Stimulated activated CD8-positive, alpha-beta memory T cell treated with anti-CD3 and anti-CD28 coated beads, Interleukin-4, amount 100 ng/mL, for 48 hours (primary cell): Measurements from ENCODE around the gene LRCOL1.
A peak's percentile ranks its signal among the peaks of the same experiment; 100 is the strongest.

Experiments
- DNase-seq: peaks from one replicate; pipeline ENCODE4 v3.0.0-alpha.2; 2020

Gene LRCOL1

GRCh38 chr12:132562489-132563021, 47.8 kb downstream of the LRCOL1 start:
- DNase-seq: no peak

- DNase-seq: peak; percentile 56
Observed at GRCh38 chr12:132561427-132562156, 48.8 kb downstream of the LRCOL1 start.

GRCh38 chr12:132560614-132561426, 49.6 kb downstream of the LRCOL1 start:
- DNase-seq: peak; percentile 88

GRCh38 chr12:132560364-132560613, 50.1 kb downstream of the LRCOL1 start:
- DNase-seq: peak; percentile 43

GRCh38 chr12:132559652-132560363, 50.6 kb downstream of the LRCOL1 start:
- DNase-seq: peak; percentile 50

- peak; percentile 27 for DNase-seq
Observed at GRCh38 chr12:132558861-132559623, 51.3 kb downstream of the LRCOL1 start.

GRCh38 chr12:132558042-132558856, 52.1 kb downstream of the LRCOL1 start:
- DNase-seq: no peak

GRCh38 chr12:132557291-132558015, 52.9 kb downstream of the LRCOL1 start:
- DNase-seq: no peak

GRCh38 chr12:132556801-132557200, 53.6 kb downstream of the LRCOL1 start:
- no peak for DNase-seq

- no peak for DNase-seq
Observed at GRCh38 chr12:132556216-132556615, 54.2 kb downstream of the LRCOL1 start.

GRCh38 chr12:132555686-132556085, 54.7 kb downstream of the LRCOL1 start:
- DNase-seq: no peak

GRCh38 chr12:132554845-132555630, 55.3 kb downstream of the LRCOL1 start:
- DNase-seq: peak; percentile 37
